HFFc6 (cell line): Measurements from ENCODE around the gene DDX31. TPM values are rescaled to one million over a fixed set of nuclear protein-coding genes. Genes with fewer than 3 reads are reported as not detected.

ENCODE experiments used
- DNase-seq: peaks from one replicate; pipeline ENCODE4 v3.0.0-alpha.2; 2018
- H3K27ac Mint-ChIP-seq: 2 replicates; pipeline ENCODE4 v1.8.0; 2020; ENCODE audit warnings: mild to moderate bottlenecking, mixed read lengths
- H3K27me3 Mint-ChIP-seq: 2 replicates; pipeline ENCODE4 v1.8.0; 2021; ENCODE audit warnings: mild to moderate bottlenecking, moderate library complexity, mixed read lengths; ENCODE audit not compliant: insufficient read depth
- H3K36me3 Mint-ChIP-seq: 2 replicates; pipeline ENCODE4 v1.8.0; 2021; ENCODE audit warnings: low read depth, mixed read lengths
- H3K4me1 Mint-ChIP-seq: 2 replicates; pipeline ENCODE4 v1.8.0; 2020; ENCODE audit warnings: low read depth, mixed read lengths
- H3K4me3 Mint-ChIP-seq: 2 replicates; pipeline ENCODE4 v1.8.0; 2020; ENCODE audit warnings: mild to moderate bottlenecking, moderate library complexity, mixed read lengths
- H3K9me3 Mint-ChIP-seq: 2 replicates; pipeline ENCODE4 v1.8.0; 2020; ENCODE audit warnings: mild to moderate bottlenecking, mixed read lengths
- CTCF ChIP-seq: fragments of 200-600 bp; sonication (generic); IDR thresholded peaks from 2 replicates; pipeline ENCODE4 v1.5.0; 2021; ENCODE audit warnings: antibody characterized with exemption, mild to moderate bottlenecking
- total RNA-seq, 6 experiments: library from RNA; stranded (reverse); fragmentation: NEBNext Ultra II Directional; extraction: Animal tissue kit (Norgen Biotek cat#: 25700); gene quantifications; 2 replicates in 1 of 6; 3 replicates in 5 of 6; pipeline ENCODE4 v1.2.3, GENCODE V29; 2021

DDX31 gene
- total RNA-seq, 6 experiments from 2014 or later, result 9.6 to 16.2 (median 14.9) TPM

DNA sequence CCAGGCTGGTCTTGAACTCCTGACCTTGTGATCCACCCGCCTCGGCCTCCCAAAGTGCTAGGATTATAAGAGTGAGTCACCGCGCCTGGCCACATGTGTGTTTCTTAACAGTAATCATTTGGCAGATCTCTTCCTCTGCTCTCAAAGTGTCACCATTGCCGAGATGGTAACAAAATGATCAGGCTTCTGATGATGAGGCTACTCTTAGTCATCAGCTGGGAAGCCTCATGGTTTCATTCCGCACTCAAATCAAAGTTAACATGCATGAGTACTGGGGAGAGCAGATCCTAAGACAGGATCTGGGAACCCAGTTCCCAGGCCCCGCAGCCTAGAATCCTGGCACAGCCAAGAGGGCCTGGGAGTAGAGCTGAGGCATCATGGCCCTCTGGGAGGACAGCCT is 60.0 kb downstream of the DDX31 start:
- Mint-ChIP-seq H3K27me3 (no peaks in the 10 kb centered on the region; the same call in 1 of the 2 replicates), H3K27ac (peak overlapping the region; percentile 91), H3K4me1 (peaks cover 19% of the 10 kb centered on the region), H3K4me3 (peak overlapping the region; percentile 22; the same call in 1 of the 2 replicates), H3K9me3 (no peaks in the 10 kb centered on the region), H3K36me3 (peaks cover 69% of the 10 kb centered on the region)
- no peak for TF ChIP-seq CTCF
- DNase-seq, result peak; percentile 95

GRCh38 chr9:132609184-132609583 is 60.6 kb downstream of the DDX31 start:
- DNase-seq, result no peak
- no peak for TF ChIP-seq CTCF
- H3K9me3 Mint-ChIP-seq, result no peaks in the 10 kb centered on the region
- H3K27me3 Mint-ChIP-seq, result no peaks in the 10 kb centered on the region; the same call in 1 of the 2 replicates
- peaks cover 63% of the 10 kb centered on the region for H3K36me3 Mint-ChIP-seq
- H3K27ac Mint-ChIP-seq, result peak overlapping the region; percentile 91; the same call in 1 of the 2 replicates
- H3K4me1 Mint-ChIP-seq, result peaks cover 19% of the 10 kb centered on the region
- H3K4me3 Mint-ChIP-seq, result no peak overlapping the region

DNA sequence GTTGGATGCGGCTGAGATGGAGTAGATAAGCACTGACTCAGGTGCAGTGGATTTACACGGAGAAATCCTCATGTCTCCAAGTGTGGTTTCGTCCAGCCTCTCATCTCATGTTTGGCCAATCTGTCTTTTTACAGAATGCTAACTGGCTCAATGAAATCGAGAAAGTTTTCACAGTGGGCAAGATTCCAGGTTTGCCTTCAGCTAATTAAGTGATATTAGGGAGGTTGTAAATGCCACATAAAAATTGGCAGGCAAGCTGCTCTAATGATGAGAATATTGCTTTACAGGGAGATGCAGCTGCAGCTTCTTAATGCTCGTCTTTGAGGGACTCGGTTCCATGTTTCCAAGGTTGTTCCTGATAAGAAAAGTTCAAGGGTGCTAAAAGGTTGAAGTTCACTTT is 63.7 kb downstream of the DDX31 start:
- Mint-ChIP-seq H3K9me3 (no peaks in the 10 kb centered on the region), H3K36me3 (peaks cover 63% of the 10 kb centered on the region), H3K27me3 (no peaks in the 10 kb centered on the region; the same call in 1 of the 2 replicates)

GRCh38 chr9:132605387-132605786 is 64.4 kb downstream of the DDX31 start:
- Mint-ChIP-seq H3K4me1 (peaks cover 13% of the 10 kb centered on the region), H3K4me3 (no peak overlapping the region), H3K36me3 (peaks cover 62% of the 10 kb centered on the region), H3K9me3 (no peaks in the 10 kb centered on the region), H3K27ac (no peak overlapping the region), H3K27me3 (no peaks in the 10 kb centered on the region; the same call in 1 of the 2 replicates)
- TF ChIP-seq CTCF, result no peak
- no peak for DNase-seq

More for the DNA sequence above, 63.7 kb downstream of the DDX31 start:
- Mint-ChIP-seq H3K27ac (no peak overlapping the region), H3K4me1 (peaks cover 19% of the 10 kb centered on the region), H3K4me3 (no peak overlapping the region)
- no peak for DNase-seq
- no peak for TF ChIP-seq CTCF

DNA sequence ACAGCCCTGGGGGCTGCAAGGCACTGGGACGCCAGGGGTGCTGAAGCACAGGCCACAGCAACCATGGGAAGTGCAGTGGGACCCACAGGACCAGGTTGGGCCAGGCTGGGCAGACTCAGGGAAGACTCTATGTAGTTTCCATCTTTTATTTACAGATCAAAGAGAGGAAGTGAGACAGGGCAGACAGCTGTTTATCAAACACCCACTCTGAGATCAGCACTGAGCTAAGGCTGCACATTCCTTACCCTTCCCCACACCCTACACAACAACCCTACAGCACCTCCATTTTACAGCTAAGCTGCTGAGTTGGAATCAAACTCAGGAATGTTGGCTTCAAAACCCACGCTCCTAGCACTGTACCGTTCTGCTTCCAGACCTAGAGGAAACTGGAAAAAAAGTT is 67.6 kb downstream of the DDX31 start:
- no peak for DNase-seq
- no peaks in the 10 kb centered on the region for H3K9me3 Mint-ChIP-seq

More for the DNA sequence above, 67.6 kb downstream of the DDX31 start:
- Mint-ChIP-seq H3K36me3 (peaks cover 56% of the 10 kb centered on the region), H3K4me1 (no peaks in the 10 kb centered on the region), H3K4me3 (no peak overlapping the region), H3K27ac (no peak overlapping the region), H3K27me3 (no peaks in the 10 kb centered on the region)
- no peak for TF ChIP-seq CTCF
